Caco-2 (cell line): ENCODE data around the gene SLC38A9. TPM values are rescaled to one million over a fixed set of nuclear protein-coding genes. Genes with fewer than 3 reads are reported as not detected.
"Not testable (repeated sequence)": the region's sequence is repeated elsewhere in the genome, so short reads cannot be mapped to it uniquely, and the experiment has no call there.

Experiments used
- BruUV-seq: library from RNA; stranded (reverse); fragments of 400-500 nt; replicated peaks from 2 replicates; lab custom pipeline; 2021; lab: Mats Ljungman, UMichigan
- CTCF ChIA-PET: fragments of 300-600 bp; sonication (Branson Sonifier 250); formaldehyde crosslinking; loops from one replicate; lab custom pipeline; 2022; ENCODE audit warnings: antibody characterized with exemption; lab: Charles Lee
- POLR2A ChIA-PET: fragments of 300-600 bp; sonication (Branson Sonifier 250); formaldehyde crosslinking; loops from one replicate; lab custom pipeline; 2022; ENCODE audit warnings: antibody characterized with exemption; lab: Charles Lee
- DNase-seq, 2 experiments: peaks; one replicate each; pipeline versions ENCODE4 v3.0.0 to v3.0.0-alpha.2; 2020 to 2022
- H3K27me3 ChIP-seq: replicated peaks from 2 replicates; pipeline ENCODE4 v1.6.0; 2011; ENCODE audit warnings: low read length; ENCODE audit not compliant: control insufficient read depth, insufficient read depth
- H3K36me3 ChIP-seq: 2 replicates; pipeline ENCODE4 v1.5.1; 2011; ENCODE audit warnings: low read length; ENCODE audit not compliant: control insufficient read depth, insufficient read depth
- H3K4me1 ChIP-seq: fragments of 250-450 bp; sonication (Bioruptor Pico); 2 replicates; pipeline ENCODE4 v1.5.1; 2020; ENCODE audit warnings: mild to moderate bottlenecking
- H3K4me3 ChIP-seq: 2 replicates; pipeline ENCODE4 v1.5.1; 2011; ENCODE audit warnings: low read depth, mild to moderate bottlenecking, control low read depth, low read length
- H3K9me3 ChIP-seq: fragments of 250-450 bp; sonication (Bioruptor Pico); 2 replicates; pipeline ENCODE4 v1.5.1; 2020; ENCODE audit warnings: mild to moderate bottlenecking, moderate library complexity
- H3K27ac Mint-ChIP-seq: one replicate; pipeline ENCODE4 v1.8.0; 2022; ENCODE audit warnings: mixed read lengths; ENCODE audit not compliant: unreplicated experiment
- H3K27me3 Mint-ChIP-seq: one replicate; pipeline ENCODE4 v1.8.0; 2022; ENCODE audit warnings: mixed read lengths; ENCODE audit not compliant: insufficient read depth, unreplicated experiment
- H3K36me3 Mint-ChIP-seq: one replicate; pipeline ENCODE4 v1.8.0; 2022; ENCODE audit warnings: mild to moderate bottlenecking, mixed read lengths; ENCODE audit not compliant: insufficient read depth, unreplicated experiment
- H3K4me1 Mint-ChIP-seq: one replicate; pipeline ENCODE4 v1.8.0; 2022; ENCODE audit warnings: low read depth, mixed read lengths; ENCODE audit not compliant: unreplicated experiment
- H3K4me3 Mint-ChIP-seq: one replicate; pipeline ENCODE4 v1.8.0; 2022; ENCODE audit warnings: mild to moderate bottlenecking, moderate library complexity, mixed read lengths; ENCODE audit not compliant: unreplicated experiment
- H3K9me3 Mint-ChIP-seq: one replicate; pipeline ENCODE4 v1.8.0; 2022; ENCODE audit warnings: mixed read lengths; ENCODE audit not compliant: unreplicated experiment
- CTCF ChIP-seq, 2 experiments: fragments of 200-600 bp in 1 of 2; IDR thresholded peaks; 1 replicate in 1 of 2; 2 replicates in 1 of 2; pipeline versions ENCODE4 v1.5.1 to v1.8.0; 2011 to 2022; ENCODE audit warnings: antibody characterized with exemption in 1 of 2, control low read depth in 1 of 2, inconsistent platforms in 1 of 2, low read depth in 1 of 2, low read length in 1 of 2, mild to moderate bottlenecking in 1 of 2, moderate library complexity in 1 of 2; ENCODE audit not compliant: insufficient read depth in 1 of 2, severe bottlenecking in 1 of 2, unreplicated experiment in 1 of 2
- intact Hi-C: fragments of 100-400 bp; cut with micrococcal nuclease; formaldehyde crosslinking; loops from one replicate; pipeline ENCODE4 v1.10.0; 2022; ENCODE audit not compliant: unreplicated experiment
- total RNA-seq: library from RNA; stranded (reverse); gene quantifications from 2 replicates; pipeline ENCODE4 v1.2.3, GENCODE V29; 2022

SLC38A9 gene
- total RNA-seq, 1 experiment from 2014 or later: 66.9 TPM

GRCh38 chr5:55731848-55732247 lies 19.7 kb upstream of the SLC38A9 start:
- Mint-ChIP-seq H3K9me3 (no peaks in the 10 kb centered on the region), H3K27ac (no peak overlapping the region), H3K4me3 (no peak overlapping the region), H3K27me3 (no peaks in the 10 kb centered on the region), H3K4me1 (no peaks in the 10 kb centered on the region), H3K36me3 (no peaks in the 10 kb centered on the region)
- CTCF ChIA-PET: no interaction called here
- Histone ChIP-seq H3K27me3 (no peaks in the 10 kb centered on the region), H3K36me3 (no peaks in the 10 kb centered on the region), H3K4me1 (no peaks in the 10 kb centered on the region), H3K9me3 (no peaks in the 10 kb centered on the region), H3K4me3 (no peak overlapping the region)
- POLR2A ChIA-PET: no interaction called here
- no peak for DNase-seq
- intact Hi-C loops: no loop called here
- no peak for TF ChIP-seq CTCF (IDR thresholded peaks at IDR 0.05; ENCODE audit: insufficient read depth in 1 of 2, low read depth in 1 of 2, low read length in 1 of 2, severe bottlenecking in 1 of 2, unreplicated experiment in 1 of 2)
- BruUV-seq: no TSS peak

GRCh38 chr5:55724281-55724680 lies 12.2 kb upstream of the SLC38A9 start:
- Mint-ChIP-seq H3K4me1 (no peaks in the 10 kb centered on the region), H3K9me3 (peaks cover 3% of the 10 kb centered on the region), H3K27me3 (no peaks in the 10 kb centered on the region), H3K36me3 (no peaks in the 10 kb centered on the region), H3K4me3 (no peak overlapping the region), H3K27ac (no peak overlapping the region)
- TF ChIP-seq CTCF (IDR thresholded peaks at IDR 0.05; ENCODE audit: insufficient read depth in 1 of 2, low read depth in 1 of 2, low read length in 1 of 2, severe bottlenecking in 1 of 2, unreplicated experiment in 1 of 2): no peak
- CTCF ChIA-PET: no interaction called here
- no TSS peak for BruUV-seq
- POLR2A ChIA-PET: no interaction called here
- intact Hi-C loops: no loop called here
- Histone ChIP-seq H3K27me3 (no peaks in the 10 kb centered on the region), H3K4me3 (no peak overlapping the region), H3K9me3 (no peaks in the 10 kb centered on the region), H3K36me3 (no peaks in the 10 kb centered on the region), H3K4me1 (no peaks in the 10 kb centered on the region)
- DNase-seq: no peak

- Mint-ChIP-seq H3K36me3 (no peaks in the 10 kb centered on the region), H3K27me3 (no peaks in the 10 kb centered on the region), H3K9me3 (peaks cover 30% of the 10 kb centered on the region), H3K4me1 (no peaks in the 10 kb centered on the region), H3K4me3 (no peak overlapping the region), H3K27ac (no peak overlapping the region)
- intact Hi-C loops: no loop called here
- TF ChIP-seq CTCF (IDR thresholded peaks at IDR 0.05; ENCODE audit: insufficient read depth in 1 of 2, low read depth in 1 of 2, low read length in 1 of 2, severe bottlenecking in 1 of 2, unreplicated experiment in 1 of 2): no peak
- Histone ChIP-seq H3K36me3 (no peaks in the 10 kb centered on the region), H3K9me3 (peaks cover 4% of the 10 kb centered on the region; the same call in 1 of the 2 replicates), H3K4me1 (no peaks in the 10 kb centered on the region), H3K27me3 (no peaks in the 10 kb centered on the region), H3K4me3 (no peak overlapping the region)
- ChIA-PET CTCF (interaction anchor here (0.7 kb wide), 1 partner anchor 545 kb away, joined by 4 read pairs; no protein-coding TSS in a partner anchor), POLR2A (no interaction called here)
- DNase-seq: no peak
- BruUV-seq: no TSS peak
These were observed 8.1 kb upstream of the SLC38A9 start for GRCh38 chr5:55720188-55720703.

GRCh38 chr5:55719026-55719425 lies 6.9 kb upstream of the SLC38A9 start:
- H3K9me3 Mint-ChIP-seq: peaks cover 34% of the 10 kb centered on the region
- H3K27me3 Mint-ChIP-seq, H3K9me3 ChIP-seq, H3K4me1 ChIP-seq, POLR2A ChIA-PET, H3K4me3 ChIP-seq, H3K36me3 Mint-ChIP-seq, H3K4me3 Mint-ChIP-seq, H3K36me3 ChIP-seq, CTCF ChIA-PET, H3K4me1 Mint-ChIP-seq, H3K27ac Mint-ChIP-seq, DNase-seq, H3K27me3 ChIP-seq, BruUV-seq, intact Hi-C loops: not testable (repeated sequence)
